Mesothelial cell of epicardium (in vitro differentiated cells): ENCODE results near the gene ACTRT2. TPM values are rescaled to one million over a fixed set of nuclear protein-coding genes. Genes with fewer than 3 reads are reported as not detected.

Source experiments
- DNase-seq, 2 experiments: peaks; one replicate each; pipeline ENCODE4 v3.0.0; 2021; ENCODE audit warnings: low spot score in 2 of 2; ENCODE audit not compliant: unreplicated experiment in 2 of 2
- H3K27ac Mint-ChIP-seq: 2 replicates; pipeline ENCODE4 v1.8.0; 2021; ENCODE audit warnings: mixed read lengths
- H3K27me3 Mint-ChIP-seq: 2 replicates; pipeline ENCODE4 v1.8.0; 2021; ENCODE audit warnings: low read depth, mixed read lengths
- H3K36me3 Mint-ChIP-seq: 2 replicates; pipeline ENCODE4 v1.8.0; 2021; ENCODE audit warnings: mixed read lengths
- H3K4me1 Mint-ChIP-seq: 2 replicates; pipeline ENCODE4 v1.8.0; 2021; ENCODE audit warnings: mixed read lengths
- H3K4me3 Mint-ChIP-seq: 2 replicates; pipeline ENCODE4 v1.8.0; 2021; ENCODE audit warnings: mild to moderate bottlenecking, moderate library complexity, mixed read lengths
- H3K9me3 Mint-ChIP-seq: 2 replicates; pipeline ENCODE4 v1.8.0; 2021; ENCODE audit warnings: mixed read lengths
- CTCF ChIP-seq: fragments of 200-600 bp; sonication (generic); IDR thresholded peaks from one replicate; pipeline ENCODE4 v1.5.0; 2021; ENCODE audit warnings: antibody characterized with exemption; ENCODE audit not compliant: unreplicated experiment
- total RNA-seq: library from RNA; stranded (reverse); gene quantifications from 3 replicates; pipeline ENCODE4 v1.2.1, GENCODE V29; 2021

The ACTRT2 gene
- total RNA-seq, 1 donor from 2014 or later = not detected

- no peak for TF ChIP-seq CTCF
- Mint-ChIP-seq H3K4me1 (no peaks in the 10 kb centered on the region), H3K9me3 (no peaks in the 10 kb centered on the region), H3K36me3 (peaks cover 1% of the 10 kb centered on the region), H3K27ac (no peak overlapping the region), H3K27me3 (no peaks in the 10 kb centered on the region), H3K4me3 (no peak overlapping the region)
- peak in 1 of 2 experiments; percentile 33 for DNase-seq
These were observed 46.5 kb upstream of the ACTRT2 start for GRCh38 chr1:2974701-2975301.

GRCh38 chr1:2975466-2976179 is 45.6 kb upstream of the ACTRT2 start:
- DNase-seq = peak in 1 of 2 experiments; percentile 34
- no peak overlapping the region for H3K4me3 Mint-ChIP-seq
- no peaks in the 10 kb centered on the region for H3K27me3 Mint-ChIP-seq
- peaks cover 1% of the 10 kb centered on the region for H3K36me3 Mint-ChIP-seq
- no peaks in the 10 kb centered on the region for H3K4me1 Mint-ChIP-seq
- H3K27ac Mint-ChIP-seq = no peak overlapping the region
- TF ChIP-seq CTCF = no peak
- no peaks in the 10 kb centered on the region for H3K9me3 Mint-ChIP-seq

GRCh38 chr1:2976180-2976562 is 45.1 kb upstream of the ACTRT2 start:
- DNase-seq = no peak
- Mint-ChIP-seq H3K27me3 (no peaks in the 10 kb centered on the region), H3K4me1 (no peaks in the 10 kb centered on the region), H3K4me3 (no peak overlapping the region), H3K36me3 (peaks cover 1% of the 10 kb centered on the region), H3K27ac (no peak overlapping the region), H3K9me3 (no peaks in the 10 kb centered on the region)
- no peak for TF ChIP-seq CTCF

- no peaks in the 10 kb centered on the region for H3K27me3 Mint-ChIP-seq
- no peak overlapping the region for H3K27ac Mint-ChIP-seq
- no peaks in the 10 kb centered on the region for H3K4me1 Mint-ChIP-seq
- TF ChIP-seq CTCF = no peak
- no peak overlapping the region for H3K4me3 Mint-ChIP-seq
- H3K9me3 Mint-ChIP-seq = peaks cover 6% of the 10 kb centered on the region
- H3K36me3 Mint-ChIP-seq = no peaks in the 10 kb centered on the region
- peak in 1 of 2 experiments; percentile 34 for DNase-seq
These were observed 43.2 kb upstream of the ACTRT2 start for GRCh38 chr1:2977886-2978611.

- peak in 1 of 2 experiments; percentile 6 for DNase-seq
These were observed 42.5 kb upstream of the ACTRT2 start for GRCh38 chr1:2978691-2979190.

More at GRCh38 chr1:2978691-2979190, 42.5 kb upstream of the ACTRT2 start:
- H3K36me3 Mint-ChIP-seq = no peaks in the 10 kb centered on the region
- H3K4me3 Mint-ChIP-seq = no peak overlapping the region
- H3K4me1 Mint-ChIP-seq = no peaks in the 10 kb centered on the region
- H3K27ac Mint-ChIP-seq = no peak overlapping the region
- H3K9me3 Mint-ChIP-seq = peaks cover 6% of the 10 kb centered on the region
- H3K27me3 Mint-ChIP-seq = no peaks in the 10 kb centered on the region
- TF ChIP-seq CTCF = no peak
